ENCODE measurements around the gene SH3GL2. TPM values are rescaled to one million over a fixed set of nuclear protein-coding genes. Genes with fewer than 3 reads are reported as not detected.

The SH3GL2 gene
- total and polyA plus RNA-seq, 2 experiments from 2014 or later: 0.06 TPM; not detected in 1

GRCh38 chr9:17614903-17615302 is 36.0 kb downstream of the SH3GL2 start:
- in situ Hi-C loops (cut with MboI): no loop called here
- Histone ChIP-seq H4K20me1 (ENCODE audit: insufficient read depth) (no peaks in the 10 kb centered on the region), H3F3A (ENCODE audit: insufficient read depth) (no peaks in the 10 kb centered on the region), H3K27me3 (replicated peaks; ENCODE audit: insufficient read depth) (no peaks in the 10 kb centered on the region; the same call in 1 of the 2 replicates), H3K9ac (no peak overlapping the region), H3K36me3 (ENCODE audit: low read depth) (no peaks in the 10 kb centered on the region), H3K4me2 (ENCODE audit: unreplicated experiment) (no peak overlapping the region), H3K4me1 (ENCODE audit: insufficient read depth) (no peaks in the 10 kb centered on the region; the same call in 1 of the 2 replicates), H2AFZ (no peak overlapping the region), H3K9me3 (ENCODE audit: low read depth) (no peaks in the 10 kb centered on the region), H3K27ac (no peak overlapping the region), H3K4me3 (no peak overlapping the region), H3K9me2 (ENCODE audit: insufficient read depth) (no peaks in the 10 kb centered on the region), H3K79me2 (ENCODE audit: insufficient read depth) (no peaks in the 10 kb centered on the region)
- TF ChIP-seq EZH2phosphoT487 (IDR thresholded peaks at IDR 0.05; ENCODE audit: insufficient read depth, low read depth) (no peak), EZH2 (IDR thresholded peaks at IDR 0.05; ENCODE audit: insufficient read depth, poor library complexity, severe bottlenecking) (no peak)
- WGBS, 2 experiments (ENCODE audit: low coverage in 1 of 2, low lambda C conversion rate in 2 of 2, missing lambda C conversion rate in 2 of 2): 47 to 54% methylated on average over 4 of the region's 4 CpGs
- no peak for DNase-seq

- no peak overlapping the region for H3K4me2 ChIP-seq (ENCODE audit: unreplicated experiment)
- H3K79me2 ChIP-seq (ENCODE audit: insufficient read depth): no peaks in the 10 kb centered on the region
- H3K4me3 ChIP-seq: no peak overlapping the region
- no peaks in the 10 kb centered on the region for H3F3A ChIP-seq (ENCODE audit: insufficient read depth)
- no peaks in the 10 kb centered on the region for H3K4me1 ChIP-seq (ENCODE audit: insufficient read depth)
- H3K9me2 ChIP-seq (ENCODE audit: insufficient read depth): no peaks in the 10 kb centered on the region
- no peak overlapping the region for H2AFZ ChIP-seq
- H4K20me1 ChIP-seq (ENCODE audit: insufficient read depth): no peaks in the 10 kb centered on the region
- no peak overlapping the region for H3K27ac ChIP-seq
- 62 to 67% methylated on average over 4 of the region's 4 CpGs for WGBS, 2 experiments (ENCODE audit: low coverage in 1 of 2, low lambda C conversion rate in 2 of 2, missing lambda C conversion rate in 2 of 2)
- no peak for DNase-seq
- no peak overlapping the region for H3K9ac ChIP-seq
- no peak for TF ChIP-seq EZH2phosphoT487 (IDR thresholded peaks at IDR 0.05; ENCODE audit: insufficient read depth, low read depth)
- no peak for TF ChIP-seq EZH2 (IDR thresholded peaks at IDR 0.05; ENCODE audit: insufficient read depth, poor library complexity, severe bottlenecking)
- no peaks in the 10 kb centered on the region for H3K9me3 ChIP-seq (ENCODE audit: low read depth)
- in situ Hi-C loops (cut with MboI): no loop called here
- no peaks in the 10 kb centered on the region for H3K27me3 ChIP-seq (replicated peaks; ENCODE audit: insufficient read depth)
- no peaks in the 10 kb centered on the region for H3K36me3 ChIP-seq (ENCODE audit: low read depth)
Measured at GRCh38 chr9:17622141-17622540, 43.3 kb downstream of the SH3GL2 start.

- in situ Hi-C loops (cut with MboI): no loop called here
- WGBS, 2 experiments (ENCODE audit: low coverage in 1 of 2, low lambda C conversion rate in 2 of 2, missing lambda C conversion rate in 2 of 2): 43 to 60% methylated on average over 6 of the region's 6 CpGs
- Histone ChIP-seq H3K4me3 (no peak overlapping the region), H3K27ac (no peak overlapping the region), H3K4me1 (ENCODE audit: insufficient read depth) (no peaks in the 10 kb centered on the region), H3K79me2 (ENCODE audit: insufficient read depth) (no peaks in the 10 kb centered on the region), H3K9me2 (ENCODE audit: insufficient read depth) (no peaks in the 10 kb centered on the region), H3K9me3 (ENCODE audit: low read depth) (no peaks in the 10 kb centered on the region), H3K27me3 (replicated peaks; ENCODE audit: insufficient read depth) (no peaks in the 10 kb centered on the region), H3K9ac (no peak overlapping the region), H3F3A (ENCODE audit: insufficient read depth) (no peaks in the 10 kb centered on the region), H4K20me1 (ENCODE audit: insufficient read depth) (no peaks in the 10 kb centered on the region), H2AFZ (no peak overlapping the region), H3K4me2 (ENCODE audit: unreplicated experiment) (no peak overlapping the region), H3K36me3 (ENCODE audit: low read depth) (no peaks in the 10 kb centered on the region)
- no peak for DNase-seq
- no peak for TF ChIP-seq EZH2 (IDR thresholded peaks at IDR 0.05; ENCODE audit: insufficient read depth, poor library complexity, severe bottlenecking)
- no peak for TF ChIP-seq EZH2phosphoT487 (IDR thresholded peaks at IDR 0.05; ENCODE audit: insufficient read depth, low read depth)
Measured at GRCh38 chr9:17622749-17623148, 43.9 kb downstream of the SH3GL2 start.

GRCh38 chr9:17623965-17624364 is 45.1 kb downstream of the SH3GL2 start:
- Histone ChIP-seq H4K20me1 (ENCODE audit: insufficient read depth) (no peaks in the 10 kb centered on the region), H3K4me1 (ENCODE audit: insufficient read depth) (no peaks in the 10 kb centered on the region), H3F3A (ENCODE audit: insufficient read depth) (no peaks in the 10 kb centered on the region), H3K4me3 (no peak overlapping the region), H2AFZ (no peak overlapping the region), H3K36me3 (ENCODE audit: low read depth) (no peaks in the 10 kb centered on the region), H3K9me2 (ENCODE audit: insufficient read depth) (no peaks in the 10 kb centered on the region), H3K9me3 (ENCODE audit: low read depth) (no peaks in the 10 kb centered on the region), H3K27ac (no peak overlapping the region), H3K9ac (no peak overlapping the region), H3K4me2 (ENCODE audit: unreplicated experiment) (no peak overlapping the region), H3K79me2 (ENCODE audit: insufficient read depth) (no peaks in the 10 kb centered on the region), H3K27me3 (replicated peaks; ENCODE audit: insufficient read depth) (no peaks in the 10 kb centered on the region)
- in situ Hi-C loops (cut with MboI): no loop called here
- no peak for TF ChIP-seq EZH2 (IDR thresholded peaks at IDR 0.05; ENCODE audit: insufficient read depth, poor library complexity, severe bottlenecking)
- TF ChIP-seq EZH2phosphoT487 (IDR thresholded peaks at IDR 0.05; ENCODE audit: insufficient read depth, low read depth): no peak
- 73 to 76% methylated on average over 6 of the region's 6 CpGs for WGBS, 2 experiments (ENCODE audit: low coverage in 1 of 2, low lambda C conversion rate in 2 of 2, missing lambda C conversion rate in 2 of 2)
- no peak for DNase-seq

GRCh38 chr9:17624571-17624970 is 45.7 kb downstream of the SH3GL2 start:
- no peak overlapping the region for H3K4me3 ChIP-seq
- H3K27ac ChIP-seq: no peak overlapping the region
- no peak for DNase-seq
- in situ Hi-C loops (cut with MboI): no loop called here
- H3K9ac ChIP-seq: no peak overlapping the region
- no peak for TF ChIP-seq EZH2 (IDR thresholded peaks at IDR 0.05; ENCODE audit: insufficient read depth, poor library complexity, severe bottlenecking)
- TF ChIP-seq EZH2phosphoT487 (IDR thresholded peaks at IDR 0.05; ENCODE audit: insufficient read depth, low read depth): no peak
- no peaks in the 10 kb centered on the region for H3K4me1 ChIP-seq (ENCODE audit: insufficient read depth)
- no peaks in the 10 kb centered on the region for H3K9me3 ChIP-seq (ENCODE audit: low read depth)
- H4K20me1 ChIP-seq (ENCODE audit: insufficient read depth): no peaks in the 10 kb centered on the region
- H3K79me2 ChIP-seq (ENCODE audit: insufficient read depth): no peaks in the 10 kb centered on the region
- no peaks in the 10 kb centered on the region for H3K36me3 ChIP-seq (ENCODE audit: low read depth)
- no peaks in the 10 kb centered on the region for H3K27me3 ChIP-seq (replicated peaks; ENCODE audit: insufficient read depth)
- no peak overlapping the region for H3K4me2 ChIP-seq (ENCODE audit: unreplicated experiment)
- H3F3A ChIP-seq (ENCODE audit: insufficient read depth): no peaks in the 10 kb centered on the region
- H2AFZ ChIP-seq: no peak overlapping the region
- H3K9me2 ChIP-seq (ENCODE audit: insufficient read depth): no peaks in the 10 kb centered on the region

Data from GM23248 (cell line).